HG03457 (cell line): ENCODE measurements around the gene GATA5.

Experiments used
- ATAC-seq: cut with Tn5 transposase; IDR thresholded peaks from one replicate; pipeline ENCODE4 v1.9.1; 2021; ENCODE audit warnings: moderate number of reproducible peaks; ENCODE audit not compliant: unreplicated experiment

GATA5 gene

GRCh38 chr20:62457098-62457497, 18.7 kb downstream of the GATA5 start:
- no peak for ATAC-seq

- ATAC-seq: no peak
Measured at GRCh38 chr20:62455929-62456328, 19.9 kb downstream of the GATA5 start.

- no peak for ATAC-seq
Measured at GRCh38 chr20:62454904-62455636, 20.7 kb downstream of the GATA5 start.

- ATAC-seq: no peak
Measured at GRCh38 chr20:62453186-62453808, 22.5 kb downstream of the GATA5 start.

GRCh38 chr20:62452475-62453095, 23.2 kb downstream of the GATA5 start:
- ATAC-seq: no peak

- no peak for ATAC-seq
Measured at GRCh38 chr20:62451970-62452369, 23.8 kb downstream of the GATA5 start.

- ATAC-seq: no peak
Measured at GRCh38 chr20:62451156-62451767, 24.5 kb downstream of the GATA5 start.

GRCh38 chr20:62449951-62450691, 25.7 kb downstream of the GATA5 start:
- ATAC-seq: no peak

- ATAC-seq: no peak
Measured at GRCh38 chr20:62448788-62449187, 27.0 kb downstream of the GATA5 start.

- ATAC-seq: no peak
Measured at GRCh38 chr20:62448038-62448437, 27.8 kb downstream of the GATA5 start.

GRCh38 chr20:62446888-62447869, 28.6 kb downstream of the GATA5 start:
- ATAC-seq: no peak

- ATAC-seq: no peak
Measured at GRCh38 chr20:62446481-62446880, 29.3 kb downstream of the GATA5 start.

- ATAC-seq: no peak
Measured at GRCh38 chr20:62445553-62446340, 30.0 kb downstream of the GATA5 start.

GRCh38 chr20:62444286-62444685, 31.5 kb downstream of the GATA5 start:
- ATAC-seq: no peak

- ATAC-seq: no peak
Measured at GRCh38 chr20:62441987-62442539, 33.7 kb downstream of the GATA5 start.

- ATAC-seq: no peak
Measured at GRCh38 chr20:62439218-62439617, 36.6 kb downstream of the GATA5 start.

GRCh38 chr20:62437927-62438326, 37.9 kb downstream of the GATA5 start:
- no peak for ATAC-seq

GRCh38 chr20:62437496-62437895, 38.3 kb downstream of the GATA5 start:
- ATAC-seq: no peak

GRCh38 chr20:62436692-62437091, 39.1 kb downstream of the GATA5 start:
- no peak for ATAC-seq
